Measurements from ENCODE around the gene KCNK16. TPM values are rescaled to one million over a fixed set of nuclear protein-coding genes. Genes with fewer than 3 reads are reported as not detected.

Gene KCNK16
- total and polyA plus RNA-seq, 4 donors = not detected

GRCh38 chr6:39307462-39307861 is 15.0 kb downstream of the KCNK16 start:
- intact Hi-C loops (cut with DNase I) = loop anchor here (10.0 kb wide), 2 partner anchors 333 to 433 kb away; no protein-coding TSS in a partner anchor
- Histone ChIP-seq H3K27me3 (ENCODE audit: control insufficient read depth in 1 of 2, insufficient read depth in 2 of 2, low read length in 1 of 2) (no peaks in the 10 kb centered on the region), H3K9me3 (ENCODE audit: control insufficient read depth, low read length) (no peaks in the 10 kb centered on the region), H3K36me3 (ENCODE audit: control insufficient read depth in 1 of 2, insufficient read depth in 2 of 2, low read length in 1 of 2) (no peaks in the 10 kb centered on the region), H3K27ac (ENCODE audit: low read depth in 1 of 2, low read length in 2 of 2) (no peak overlapping the region), H3K4me3 (ENCODE audit: low read length in 2 of 2) (no peak overlapping the region), H3K4me1 (ENCODE audit: control insufficient read depth in 1 of 2, insufficient read depth in 2 of 2, low read length in 2 of 2) (no peaks in the 10 kb centered on the region)
- 84 to 90% methylated on average over 3 of the region's 3 CpGs for WGBS, 2 donors
- DNase-seq (no peak), ATAC-seq (ENCODE audit: low FRiP score) (no peak)

GRCh38 chr6:39304951-39305350 is 17.6 kb downstream of the KCNK16 start:
- no peak overlapping the region for H3K4me3 ChIP-seq (ENCODE audit: low read length in 2 of 2)
- no peaks in the 10 kb centered on the region for H3K4me1 ChIP-seq (ENCODE audit: control insufficient read depth in 1 of 2, insufficient read depth in 2 of 2, low read length in 2 of 2)
- H3K27ac ChIP-seq (ENCODE audit: low read depth in 1 of 2, low read length in 2 of 2) = no peak overlapping the region
- DNase-seq = no peak
- no peaks in the 10 kb centered on the region for H3K36me3 ChIP-seq (ENCODE audit: control insufficient read depth in 1 of 2, insufficient read depth in 2 of 2, low read length in 1 of 2)
- no peak for ATAC-seq (ENCODE audit: low FRiP score)
- H3K9me3 ChIP-seq (ENCODE audit: control insufficient read depth, low read length) = no peaks in the 10 kb centered on the region
- H3K27me3 ChIP-seq (ENCODE audit: control insufficient read depth in 1 of 2, insufficient read depth in 2 of 2, low read length in 1 of 2) = no peaks in the 10 kb centered on the region
- intact Hi-C loops (cut with DNase I) = loop anchor here (10.0 kb wide), 2 partner anchors 330 to 430 kb away; no protein-coding TSS in a partner anchor

GRCh38 chr6:39303425-39304153 is 18.9 kb downstream of the KCNK16 start:
- no peak for DNase-seq
- H3K9me3 ChIP-seq (ENCODE audit: control insufficient read depth, low read length) = no peaks in the 10 kb centered on the region
- no peak overlapping the region for H3K4me3 ChIP-seq (ENCODE audit: low read length in 2 of 2)
- WGBS, 2 donors = 85 to 86% methylated on average over 30 of the region's 30 CpGs
- no peaks in the 10 kb centered on the region for H3K27me3 ChIP-seq (ENCODE audit: control insufficient read depth in 1 of 2, insufficient read depth in 2 of 2, low read length in 1 of 2)
- no peaks in the 10 kb centered on the region for H3K36me3 ChIP-seq (ENCODE audit: control insufficient read depth in 1 of 2, insufficient read depth in 2 of 2, low read length in 1 of 2)
- ATAC-seq (ENCODE audit: low FRiP score) = no peak
- no peak overlapping the region for H3K27ac ChIP-seq (ENCODE audit: low read depth in 1 of 2, low read length in 2 of 2)
- no peaks in the 10 kb centered on the region for H3K4me1 ChIP-seq (ENCODE audit: control insufficient read depth in 1 of 2, insufficient read depth in 2 of 2, low read length in 2 of 2)
- intact Hi-C loops (cut with DNase I) = loop anchor here (1.0 to 10.0 kb wide), 3 partner anchors 137 to 429 kb away; no protein-coding TSS in a partner anchor

- Histone ChIP-seq H3K4me3 (ENCODE audit: low read length in 2 of 2) (no peak overlapping the region), H3K4me1 (ENCODE audit: control insufficient read depth in 1 of 2, insufficient read depth in 2 of 2, low read length in 2 of 2) (no peaks in the 10 kb centered on the region), H3K9me3 (ENCODE audit: control insufficient read depth, low read length) (no peaks in the 10 kb centered on the region), H3K36me3 (ENCODE audit: control insufficient read depth in 1 of 2, insufficient read depth in 2 of 2, low read length in 1 of 2) (no peaks in the 10 kb centered on the region), H3K27me3 (ENCODE audit: control insufficient read depth in 1 of 2, insufficient read depth in 2 of 2, low read length in 1 of 2) (no peaks in the 10 kb centered on the region), H3K27ac (ENCODE audit: low read depth in 1 of 2, low read length in 2 of 2) (no peak overlapping the region)
- intact Hi-C loops (cut with DNase I) = loop anchor here (1.0 to 10.0 kb wide), 3 partner anchors 137 to 428 kb away; no protein-coding TSS in a partner anchor
- peak; percentile 88 to 95 for DNase-seq
- ATAC-seq (ENCODE audit: low FRiP score) = peak; percentile 88
- WGBS, 2 donors = 9% methylated on average over 11 of the region's 11 CpGs
Observed at GRCh38 chr6:39302669-39303424, 19.7 kb downstream of the KCNK16 start.

- H3K27me3 ChIP-seq (ENCODE audit: control insufficient read depth in 1 of 2, insufficient read depth in 2 of 2, low read length in 1 of 2) = no peaks in the 10 kb centered on the region
- H3K9me3 ChIP-seq (ENCODE audit: control insufficient read depth, low read length) = no peaks in the 10 kb centered on the region
- WGBS, 2 donors = 82 to 86% methylated on average over 2 of the region's 2 CpGs
- no peak for DNase-seq
- no peak for ATAC-seq (ENCODE audit: low FRiP score)
- no peaks in the 10 kb centered on the region for H3K36me3 ChIP-seq (ENCODE audit: control insufficient read depth in 1 of 2, insufficient read depth in 2 of 2, low read length in 1 of 2)
- no peak overlapping the region for H3K27ac ChIP-seq (ENCODE audit: low read depth in 1 of 2, low read length in 2 of 2)
- H3K4me3 ChIP-seq (ENCODE audit: low read length in 2 of 2) = no peak overlapping the region
- intact Hi-C loops (cut with DNase I) = loop anchor here (10.0 kb wide), 2 partner anchors 327 to 427 kb away; no protein-coding TSS in a partner anchor
- no peaks in the 10 kb centered on the region for H3K4me1 ChIP-seq (ENCODE audit: control insufficient read depth in 1 of 2, insufficient read depth in 2 of 2, low read length in 2 of 2)
Observed at GRCh38 chr6:39302011-39302410, 20.5 kb downstream of the KCNK16 start.

GRCh38 chr6:39301606-39302005 is 20.9 kb downstream of the KCNK16 start:
- H3K27me3 ChIP-seq (ENCODE audit: control insufficient read depth in 1 of 2, insufficient read depth in 2 of 2, low read length in 1 of 2) = no peaks in the 10 kb centered on the region
- H3K36me3 ChIP-seq (ENCODE audit: control insufficient read depth in 1 of 2, insufficient read depth in 2 of 2, low read length in 1 of 2) = no peaks in the 10 kb centered on the region
- H3K4me3 ChIP-seq (ENCODE audit: low read length in 2 of 2) = no peak overlapping the region
- WGBS, 2 donors = 50 to 56% methylated on average over 7 of the region's 7 CpGs
- H3K9me3 ChIP-seq (ENCODE audit: control insufficient read depth, low read length) = no peaks in the 10 kb centered on the region
- ATAC-seq (ENCODE audit: low FRiP score) = no peak
- intact Hi-C loops (cut with DNase I) = loop anchor here (10.0 kb wide), 2 partner anchors 327 to 427 kb away; no protein-coding TSS in a partner anchor
- DNase-seq = no peak
- H3K27ac ChIP-seq (ENCODE audit: low read depth in 1 of 2, low read length in 2 of 2) = no peak overlapping the region
- no peaks in the 10 kb centered on the region for H3K4me1 ChIP-seq (ENCODE audit: control insufficient read depth in 1 of 2, insufficient read depth in 2 of 2, low read length in 2 of 2)

GRCh38 chr6:39300739-39301138 is 21.8 kb downstream of the KCNK16 start:
- Histone ChIP-seq H3K27ac (ENCODE audit: low read depth in 1 of 2, low read length in 2 of 2) (no peak overlapping the region), H3K9me3 (ENCODE audit: control insufficient read depth, low read length) (no peaks in the 10 kb centered on the region), H3K27me3 (ENCODE audit: control insufficient read depth in 1 of 2, insufficient read depth in 2 of 2, low read length in 1 of 2) (no peaks in the 10 kb centered on the region), H3K36me3 (ENCODE audit: control insufficient read depth in 1 of 2, insufficient read depth in 2 of 2, low read length in 1 of 2) (no peaks in the 10 kb centered on the region), H3K4me1 (ENCODE audit: control insufficient read depth in 1 of 2, insufficient read depth in 2 of 2, low read length in 2 of 2) (no peaks in the 10 kb centered on the region), H3K4me3 (ENCODE audit: low read length in 2 of 2) (no peak overlapping the region)
- ATAC-seq (ENCODE audit: low FRiP score) (no peak), DNase-seq (no peak)
- 84 to 86% methylated on average over 6 of the region's 6 CpGs for whole genome bisulfite sequencing, 2 donors
- intact Hi-C loops (cut with DNase I) = loop anchor here (10.0 kb wide), 2 partner anchors 326 to 426 kb away; no protein-coding TSS in a partner anchor

GRCh38 chr6:39298061-39298460 is 24.4 kb downstream of the KCNK16 start:
- ATAC-seq (ENCODE audit: low FRiP score) = no peak
- no peak for DNase-seq
- WGBS, 2 donors = 77 to 78% methylated on average over 10 of the region's 10 CpGs
- H3K27ac ChIP-seq (ENCODE audit: low read depth in 1 of 2, low read length in 2 of 2) = no peak overlapping the region
- H3K4me3 ChIP-seq (ENCODE audit: low read length in 2 of 2) = no peak overlapping the region
- H3K27me3 ChIP-seq (ENCODE audit: control insufficient read depth in 1 of 2, insufficient read depth in 2 of 2, low read length in 1 of 2) = no peaks in the 10 kb centered on the region
- intact Hi-C loops (cut with DNase I) = loop anchor here in 1 of 2 donors (10.0 kb wide), 1 partner anchor 323 kb away; no protein-coding TSS in a partner anchor
- H3K4me1 ChIP-seq (ENCODE audit: control insufficient read depth in 1 of 2, insufficient read depth in 2 of 2, low read length in 2 of 2) = no peaks in the 10 kb centered on the region
- no peaks in the 10 kb centered on the region for H3K9me3 ChIP-seq (ENCODE audit: control insufficient read depth, low read length)
- no peaks in the 10 kb centered on the region for H3K36me3 ChIP-seq (ENCODE audit: control insufficient read depth in 1 of 2, insufficient read depth in 2 of 2, low read length in 1 of 2)

All from aorta (tissue), 5 donors.